K562 (cell line): ENCODE results near the gene CHD2. TPM values are rescaled to one million over a fixed set of nuclear protein-coding genes. Genes with fewer than 3 reads are reported as not detected.

Source experiments
- BACH1 ChIP-seq: fragments of 200-800 bp; sonication (Bioruptor generic); IDR thresholded peaks from 2 replicates; pipeline ENCODE4 v1.6.1; 2016; ENCODE audit warnings: missing genetic modification characterization, missing compliant biosample characterization
- ELF2 ChIP-seq: fragments of 250-450 bp; sonication (Bioruptor Pico); IDR thresholded peaks from 2 replicates; pipeline ENCODE4 v1.5.0; 2021; ENCODE audit warnings: mild to moderate bottlenecking
- HEY1 ChIP-seq: fragments of 250-450 bp; sonication (Bioruptor Pico); IDR thresholded peaks from 2 replicates; pipeline ENCODE4 v1.5.0; 2020; ENCODE audit warnings: mild to moderate bottlenecking, moderate library complexity, borderline replicate concordance
- MCM3 ChIP-seq: fragments of 450-650 bp; IDR thresholded peaks from 2 replicates; pipeline ENCODE4 v1.6.1; 2016
- MCM7 ChIP-seq, 2 experiments: fragments of 450-650 bp; IDR thresholded peaks; 2 replicates each; pipeline ENCODE4 v1.6.1; 2016 to 2018
- OTX1 ChIP-seq: fragments of 450-650 bp; formaldehyde crosslinking; IDR thresholded peaks from 2 replicates; pipeline ENCODE4 v1.4.0; 2022; ENCODE audit warnings: mild to moderate bottlenecking
- RBBP5 ChIP-seq: fragments of 200-600 bp; sonication (generic); IDR thresholded peaks from 2 replicates; pipeline ENCODE4 v1.6.1; 2012; ENCODE audit warnings: borderline replicate concordance, mild to moderate bottlenecking, low read length, control low read depth, inconsistent platforms; ENCODE audit not compliant: insufficient read depth, poor library complexity, severe bottlenecking
- RBM39 ChIP-seq: fragments of 200-400 bp; formaldehyde crosslinking; optimal IDR thresholded peaks from 2 replicates; pipeline ENCODE3; 2018; ENCODE audit warnings: low read depth, low read length
- SAFB2 ChIP-seq: fragments of 200-400 bp; formaldehyde crosslinking; IDR thresholded peaks from 2 replicates; pipeline ENCODE4 v1.6.1; 2018; ENCODE audit warnings: borderline replicate concordance, low read length, low read depth, moderate library complexity; ENCODE audit not compliant: severe bottlenecking
- ZC3H4 ChIP-seq: sonication (generic); formaldehyde crosslinking; IDR thresholded peaks from 2 replicates; pipeline ENCODE4 v1.9.0; 2021; ENCODE audit warnings: missing genetic modification reagents, borderline replicate concordance
- ZKSCAN8 ChIP-seq: fragments of 200-800 bp; sonication (Bioruptor generic); IDR thresholded peaks from 2 replicates; pipeline ENCODE4 v1.6.1; 2016; ENCODE audit warnings: missing genetic modification characterization, missing compliant biosample characterization
- ZNF224 ChIP-seq: sonication (generic); formaldehyde crosslinking; IDR thresholded peaks from 2 replicates; pipeline ENCODE4 v1.8.0; 2022; ENCODE audit warnings: mild to moderate bottlenecking, missing genetic modification reagents
- ZNF444 ChIP-seq: fragments of 250-450 bp; sonication (Bioruptor Pico); IDR thresholded peaks from 2 replicates; pipeline ENCODE4 v1.4.0; 2020; ENCODE audit warnings: mild to moderate bottlenecking, moderate library complexity
- ZNF77 ChIP-seq: fragments of 250-450 bp; sonication (Bioruptor Pico); IDR thresholded peaks from 2 replicates; pipeline ENCODE4 v1.5.0; 2020
- polyA plus RNA-seq, 8 experiments: library from polyadenylated mRNA; depleted of rRNA in 4 of 8; stranded (reverse) in 5 of 8; unstranded in 3 of 8; fragments of >200 nt; fragmentation: Nextera tagmentation in 2 of 8; fragmentation: Illumina TruSeq in 1 of 8; extraction: Ambion mirVana in 2 of 8; extraction: Trizol in 1 of 8; gene quantifications; 2 replicates each; pipeline versions ENCODE4 v1.2.1 to v1.2.3, GENCODE V29; 2011 to 2014; ENCODE audit warnings: inconsistent platforms in 1 of 8, missing spikeins in 1 of 8
- total RNA-seq, 7 experiments: library from RNA; depleted of rRNA in 6 of 7; stranded (reverse); fragments of >200 nt in 6 of 7; fragmentation: Illumina TruSeq in 2 of 7; extraction: Trizol in 2 of 7; gene quantifications; 2 replicates each; pipeline versions ENCODE4 v1.2.1 to v1.2.3, GENCODE V29; 2011 to 2021; ENCODE audit warnings: low replicate concordance in 1 of 7
- TF ChIP-seq, protein P1 (sequence below): fragments of 450-650 bp; formaldehyde crosslinking; IDR thresholded peaks from 2 replicates; pipeline ENCODE4 v1.4.0; 2020; ENCODE audit warnings: mild to moderate bottlenecking, moderate library complexity
- TF ChIP-seq, protein P2 (sequence below), 2 experiments: fragments of 450-650 bp; IDR thresholded peaks; 2 replicates each; pipeline ENCODE4 v1.6.1; 2016
- TF ChIP-seq, protein P3 (sequence below), 2 experiments: IDR thresholded peaks in 1 of 2; conservative IDR thresholded peaks in 1 of 2; 2 replicates each; pipeline ENCODE4 v1.6.1; 2016; ENCODE audit warnings: low read depth in 2 of 2, mild to moderate bottlenecking in 1 of 2, missing compliant biosample characterization in 1 of 2, missing genetic modification characterization in 1 of 2, moderate library complexity in 1 of 2
- TF ChIP-seq, protein P4 (sequence below): fragments of 250-450 bp; sonication (Bioruptor Pico); IDR thresholded peaks from 2 replicates; pipeline ENCODE4 v1.5.0; 2021; ENCODE audit warnings: mild to moderate bottlenecking, moderate library complexity

The CHD2 gene
- total and polyA plus RNA-seq, 9 of the 15 experiments (the other 6 are each of a cell fraction or from before 2014, with no cell fraction given), result 38.9 to 70.8 (median 56.2) TPM

DNA sequence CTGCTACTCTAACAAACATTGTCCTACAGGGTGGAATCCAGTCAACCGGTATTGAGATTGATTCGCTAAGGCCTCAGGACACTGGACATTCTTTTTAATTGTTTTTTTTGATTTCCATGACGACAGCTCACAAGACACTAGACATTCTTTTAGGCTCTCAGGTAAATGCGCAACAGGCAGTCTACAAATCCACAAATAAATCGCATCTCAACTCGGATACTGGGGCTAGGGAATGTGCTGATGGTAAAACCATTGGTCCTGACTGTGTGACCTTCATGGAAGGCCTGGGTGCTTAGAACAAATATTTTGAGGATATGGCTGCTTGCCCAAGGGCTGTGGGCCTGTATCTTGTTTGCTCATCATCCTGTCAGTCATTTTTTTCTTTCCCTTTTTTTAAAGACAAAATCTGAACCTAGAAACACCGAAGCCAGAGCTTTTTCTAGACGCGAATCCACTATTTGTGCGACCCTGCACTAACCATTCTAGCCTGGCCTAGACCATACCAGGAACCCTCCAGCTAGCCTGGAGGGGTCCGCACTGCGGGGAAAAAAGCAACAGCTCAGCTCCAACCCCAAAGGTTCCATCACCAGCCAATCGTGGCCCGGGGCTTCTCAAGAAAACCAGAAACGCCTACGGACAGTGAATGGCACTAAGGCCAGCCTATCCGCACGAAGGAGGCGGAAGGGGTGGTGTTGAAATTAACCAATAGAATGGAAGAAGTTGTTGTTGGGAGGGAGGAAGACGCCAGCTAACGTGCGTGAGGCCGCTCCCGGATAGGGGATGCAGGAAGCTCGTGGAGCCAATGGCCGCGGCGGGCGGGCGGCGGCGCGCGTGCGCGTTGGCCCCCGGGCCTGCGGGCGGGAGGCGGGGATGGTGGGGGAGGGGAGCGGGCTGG lies 18.1 kb upstream of the CHD2 start (continued):
- TF ChIP-seq, protein P1, sequence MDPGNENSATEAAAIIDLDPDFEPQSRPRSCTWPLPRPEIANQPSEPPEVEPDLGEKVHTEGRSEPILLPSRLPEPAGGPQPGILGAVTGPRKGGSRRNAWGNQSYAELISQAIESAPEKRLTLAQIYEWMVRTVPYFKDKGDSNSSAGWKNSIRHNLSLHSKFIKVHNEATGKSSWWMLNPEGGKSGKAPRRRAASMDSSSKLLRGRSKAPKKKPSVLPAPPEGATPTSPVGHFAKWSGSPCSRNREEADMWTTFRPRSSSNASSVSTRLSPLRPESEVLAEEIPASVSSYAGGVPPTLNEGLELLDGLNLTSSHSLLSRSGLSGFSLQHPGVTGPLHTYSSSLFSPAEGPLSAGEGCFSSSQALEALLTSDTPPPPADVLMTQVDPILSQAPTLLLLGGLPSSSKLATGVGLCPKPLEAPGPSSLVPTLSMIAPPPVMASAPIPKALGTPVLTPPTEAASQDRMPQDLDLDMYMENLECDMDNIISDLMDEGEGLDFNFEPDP (CRISPR knock-in tag), result no peak
- TF ChIP-seq ZNF444 (CRISPR knock-in tag) (no peak), RBM39 (no peak), MCM7 (IDR thresholded peaks at IDR 0.05) (no peak), ELF2 (CRISPR knock-in tag) (no peak; the same call in 1 of the 2 replicates), MCM3 (no peak), ZNF224 (CRISPR knock-in tag) (no peak), ZNF77 (CRISPR knock-in tag) (no peak), SAFB2 (no peak), RBBP5 (no peak), BACH1 (tag) (peak; percentile 79), OTX1 (CRISPR knock-in tag) (peak; percentile 47; the same call in 1 of the 2 replicates), ZKSCAN8 (CRISPR knock-in tag) (no peak), ZC3H4 (CRISPR knock-in tag) (peak; percentile 61; the same call in 1 of the 2 replicates), HEY1 (CRISPR knock-in tag) (peak; percentile 77; the same call in 1 of the 2 replicates)
- TF ChIP-seq, protein P2, sequence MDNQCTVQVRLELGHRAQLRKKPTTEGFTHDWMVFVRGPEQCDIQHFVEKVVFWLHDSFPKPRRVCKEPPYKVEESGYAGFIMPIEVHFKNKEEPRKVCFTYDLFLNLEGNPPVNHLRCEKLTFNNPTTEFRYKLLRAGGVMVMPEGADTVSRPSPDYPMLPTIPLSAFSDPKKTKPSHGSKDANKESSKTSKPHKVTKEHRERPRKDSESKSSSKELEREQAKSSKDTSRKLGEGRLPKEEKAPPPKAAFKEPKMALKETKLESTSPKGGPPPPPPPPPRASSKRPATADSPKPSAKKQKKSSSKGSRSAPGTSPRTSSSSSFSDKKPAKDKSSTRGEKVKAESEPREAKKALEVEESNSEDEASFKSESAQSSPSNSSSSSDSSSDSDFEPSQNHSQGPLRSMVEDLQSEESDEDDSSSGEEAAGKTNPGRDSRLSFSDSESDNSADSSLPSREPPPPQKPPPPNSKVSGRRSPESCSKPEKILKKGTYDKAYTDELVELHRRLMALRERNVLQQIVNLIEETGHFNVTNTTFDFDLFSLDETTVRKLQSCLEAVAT (IDR thresholded peaks at IDR 0.05), result peak; percentile 10 to 90; a peak in 3 of 4 replicates
- TF ChIP-seq, protein P3, sequence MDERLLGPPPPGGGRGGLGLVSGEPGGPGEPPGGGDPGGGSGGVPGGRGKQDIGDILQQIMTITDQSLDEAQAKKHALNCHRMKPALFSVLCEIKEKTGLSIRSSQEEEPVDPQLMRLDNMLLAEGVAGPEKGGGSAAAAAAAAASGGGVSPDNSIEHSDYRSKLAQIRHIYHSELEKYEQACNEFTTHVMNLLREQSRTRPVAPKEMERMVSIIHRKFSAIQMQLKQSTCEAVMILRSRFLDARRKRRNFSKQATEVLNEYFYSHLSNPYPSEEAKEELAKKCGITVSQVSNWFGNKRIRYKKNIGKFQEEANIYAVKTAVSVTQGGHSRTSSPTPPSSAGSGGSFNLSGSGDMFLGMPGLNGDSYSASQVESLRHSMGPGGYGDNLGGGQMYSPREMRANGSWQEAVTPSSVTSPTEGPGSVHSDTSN (CRISPR knock-in tag; IDR thresholded peaks at IDR 0.05; ENCODE audit: low read depth), result peak; percentile 94
- TF ChIP-seq, protein P3 (tag; conservative IDR thresholded peaks at IDR 0.05; ENCODE audit: low read depth), result peak; percentile 99
- TF ChIP-seq, protein P4, sequence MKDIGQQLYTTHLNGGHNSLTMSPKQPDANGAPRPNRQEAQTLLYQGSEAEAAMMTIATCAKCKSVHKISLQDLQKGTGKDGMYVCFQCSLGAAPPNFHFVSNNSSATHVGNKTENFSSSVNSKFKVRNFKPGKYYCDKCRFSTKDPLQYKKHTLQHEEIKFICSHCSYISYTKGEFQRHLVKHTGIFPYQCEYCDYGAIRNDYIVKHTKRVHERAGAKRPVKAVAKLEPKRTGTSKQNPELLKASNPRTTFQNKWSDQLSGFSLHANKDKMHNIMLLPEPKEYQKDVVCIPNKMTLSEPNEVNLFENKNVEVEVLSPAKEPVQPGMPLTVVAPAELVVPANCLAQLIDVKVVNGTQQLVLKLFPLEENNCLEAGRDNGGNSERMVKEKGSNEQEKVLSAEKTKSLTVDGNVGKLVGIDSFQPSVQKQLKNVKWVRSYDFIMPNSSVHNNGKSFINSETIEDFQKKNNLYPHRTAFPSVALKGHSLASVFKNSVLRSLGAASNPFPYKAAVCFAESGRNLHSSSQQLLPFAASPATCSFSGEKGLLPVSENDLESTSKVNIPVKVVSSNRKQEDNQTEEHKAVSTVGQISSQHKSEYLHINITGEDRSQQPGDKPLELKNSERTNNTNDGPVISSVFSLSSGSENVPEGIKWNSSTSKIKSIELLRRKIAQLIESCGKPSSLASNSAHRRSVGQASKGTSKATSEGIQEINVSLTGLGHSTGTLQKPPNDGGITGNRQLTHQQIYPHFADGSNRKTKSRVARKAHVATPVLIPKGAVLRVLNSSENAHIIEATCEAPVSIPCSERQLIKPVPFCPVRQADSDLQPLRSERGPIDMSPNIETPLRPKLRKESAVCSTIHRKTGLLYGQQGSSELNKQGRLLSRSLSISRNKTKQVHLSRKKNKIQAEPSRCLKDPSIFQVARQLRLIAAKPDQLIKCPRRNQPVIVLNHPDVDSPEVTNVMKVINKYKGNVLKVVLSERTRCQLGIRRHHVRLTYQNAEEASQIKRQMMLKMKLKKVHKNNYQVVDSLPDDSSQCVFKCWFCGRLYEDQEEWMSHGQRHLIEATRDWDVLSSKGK (CRISPR knock-in tag), result no peak
